Esophagus squamous epithelium (tissue), 4 donors: ENCODE measurements around the gene TATDN3.

Experiments
- POLR2A ChIP-seq, 4 donors: fragments of 450-650 bp; IDR thresholded peaks; one replicate each; pipeline ENCODE4 v1.6.1; 2017; ENCODE audit warnings: antibody characterized with exemption in 4 of 4, mild to moderate bottlenecking in 4 of 4, moderate library complexity in 3 of 4
- TF ChIP-seq, protein P1 (sequence below), 6 experiments: fragments of 450-650 bp in 4 of 6; fragments of 200-600 bp in 2 of 6; sonication (generic) in 2 of 6; IDR thresholded peaks; one replicate each; pipeline ENCODE4 v1.5.1; 2016 to 2019; ENCODE audit warnings: antibody characterized with exemption in 6 of 6, mild to moderate bottlenecking in 4 of 6, moderate library complexity in 4 of 6

DNA sequence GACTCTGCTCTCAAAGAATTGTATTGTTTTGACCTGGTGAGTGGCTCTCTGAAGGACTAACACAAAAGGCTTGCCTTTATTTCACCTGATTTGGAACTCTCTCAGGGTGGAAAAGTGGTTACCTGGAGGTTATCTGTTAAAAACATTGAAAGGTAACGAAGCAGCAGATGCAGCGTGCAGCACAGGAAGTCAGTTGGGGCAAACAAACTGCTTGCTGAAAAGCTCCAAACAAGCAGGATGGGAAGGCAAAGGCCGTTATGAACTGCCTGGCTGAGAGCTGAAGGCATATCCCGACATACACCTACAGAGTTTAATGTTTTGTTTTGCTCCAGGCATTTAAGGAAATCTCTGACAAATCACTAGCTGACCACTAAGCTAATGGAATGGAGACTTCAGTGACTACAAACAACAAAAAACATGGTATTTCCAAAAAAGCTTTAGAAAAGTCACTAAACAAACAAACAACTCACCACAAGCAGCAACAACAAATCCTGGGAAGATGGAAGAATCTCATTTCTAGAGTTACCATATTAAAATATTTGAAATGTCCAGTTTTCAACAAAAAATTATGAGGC, 47.7 kb upstream of the TATDN3 start:
- TF ChIP-seq, protein P1, sequence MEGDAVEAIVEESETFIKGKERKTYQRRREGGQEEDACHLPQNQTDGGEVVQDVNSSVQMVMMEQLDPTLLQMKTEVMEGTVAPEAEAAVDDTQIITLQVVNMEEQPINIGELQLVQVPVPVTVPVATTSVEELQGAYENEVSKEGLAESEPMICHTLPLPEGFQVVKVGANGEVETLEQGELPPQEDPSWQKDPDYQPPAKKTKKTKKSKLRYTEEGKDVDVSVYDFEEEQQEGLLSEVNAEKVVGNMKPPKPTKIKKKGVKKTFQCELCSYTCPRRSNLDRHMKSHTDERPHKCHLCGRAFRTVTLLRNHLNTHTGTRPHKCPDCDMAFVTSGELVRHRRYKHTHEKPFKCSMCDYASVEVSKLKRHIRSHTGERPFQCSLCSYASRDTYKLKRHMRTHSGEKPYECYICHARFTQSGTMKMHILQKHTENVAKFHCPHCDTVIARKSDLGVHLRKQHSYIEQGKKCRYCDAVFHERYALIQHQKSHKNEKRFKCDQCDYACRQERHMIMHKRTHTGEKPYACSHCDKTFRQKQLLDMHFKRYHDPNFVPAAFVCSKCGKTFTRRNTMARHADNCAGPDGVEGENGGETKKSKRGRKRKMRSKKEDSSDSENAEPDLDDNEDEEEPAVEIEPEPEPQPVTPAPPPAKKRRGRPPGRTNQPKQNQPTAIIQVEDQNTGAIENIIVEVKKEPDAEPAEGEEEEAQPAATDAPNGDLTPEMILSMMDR (IDR thresholded peaks at IDR 0.05) = no peak
- TF ChIP-seq POLR2A (IDR thresholded peaks at IDR 0.05) = no peak
